ENCODE data around the gene TENM3. TPM values are rescaled to one million over a fixed set of nuclear protein-coding genes. Genes with fewer than 3 reads are reported as not detected.

TENM3 gene
- total and polyA plus RNA-seq, 2 of the 8 experiments (the other 6 are each of a cell fraction or from before 2014, with no cell fraction given) = 36.9 to 69.3 TPM

- TF ChIP-seq PHF8 (conservative IDR thresholded peaks at IDR 0.05; ENCODE audit: low read depth, low read length) = no peak
- TF ChIP-seq POU5F1 (IDR thresholded peaks at IDR 0.05; ENCODE audit: low read depth, low read length) = no peak
- no peak for TF ChIP-seq GABPA (IDR thresholded peaks at IDR 0.05; ENCODE audit: borderline replicate concordance, insufficient read depth, low read length)
These were observed 580.4 kb downstream of the TENM3 start (continued) for GRCh38 chr4:182823576-182823975.
